ENCODE results near the gene CXCR2. TPM values are rescaled to one million over a fixed set of nuclear protein-coding genes. Genes with fewer than 3 reads are reported as not detected.
A peak's percentile ranks its signal among the peaks of the same experiment; 100 is the strongest.

Gene CXCR2
- total RNA-seq: 10 to 100 TPM in 2 of 6 donors, 1 to 10 TPM in 3, under 1 TPM in 1; 0.79 to 25.8 (median 7.2) TPM

GRCh38 chr2:218125626-218126080 is at the start of gene CXCR2:
TSS of gene CXCR2 (plus strand) at chr2:218126028. CDS start at chr2:218134802, 8,774 bp downstream.
- TF ChIP-seq POLR2AphosphoS5 (IDR thresholded peaks at IDR 0.05) (no peak), POLR2A (IDR thresholded peaks at IDR 0.05) (no peak), EP300 (IDR thresholded peaks at IDR 0.05) (no peak), CTCF (IDR thresholded peaks at IDR 0.05) (no peak)
- H3K9me3 ChIP-seq: peaks cover 0 to 12% (median 6%) of the 10 kb centered on the region in 4 donors
- peak; percentile 74 to 77 for ATAC-seq (ENCODE audit: low FRiP score in 2 of 2)
- peak within 1 kb of the TSS; percentile 48 to 83 (median 64) for H3K27ac ChIP-seq
- H3K36me3 ChIP-seq: no peaks in the 10 kb centered on the region
- no peaks in the 10 kb centered on the region for H3K27me3 ChIP-seq
- H3K4me3 ChIP-seq: peak within 1 kb of the TSS in 3 of 4 donors; percentile 4 to 23 (median 5)
- peak in 1 of 2 donors; percentile 77 for DNase-seq
- peaks cover 0 to 14% (median 4%) of the 10 kb centered on the region in 4 donors for H3K4me1 ChIP-seq
- 47 to 49% methylated on average over 8 of the region's 8 CpGs for WGBS, 2 donors

- no peak for TF ChIP-seq POLR2AphosphoS5 (IDR thresholded peaks at IDR 0.05)
- TF ChIP-seq CTCF (IDR thresholded peaks at IDR 0.05): no peak
- no peak for TF ChIP-seq EP300 (IDR thresholded peaks at IDR 0.05)
- no peak for TF ChIP-seq POLR2A (IDR thresholded peaks at IDR 0.05)
- no peaks in the 10 kb centered on the region for H3K9me3 ChIP-seq
- no peaks in the 10 kb centered on the region for H3K4me1 ChIP-seq
- H3K27ac ChIP-seq: no peak overlapping the region
- 80 to 82% methylated on average over 6 to 9 of the region's 9 CpGs for WGBS, 2 donors
- no peak for DNase-seq
- no peaks in the 10 kb centered on the region for H3K27me3 ChIP-seq
- no peak overlapping the region for H3K4me3 ChIP-seq
- no peak for ATAC-seq (ENCODE audit: low FRiP score in 2 of 2)
- no peaks in the 10 kb centered on the region for H3K36me3 ChIP-seq
Observed at GRCh38 chr2:218077464-218078216, 48.2 kb upstream of the CXCR2 start.

GRCh38 chr2:218079943-218080913 is 45.6 kb upstream of the CXCR2 start:
- ATAC-seq (ENCODE audit: low FRiP score in 2 of 2): no peak
- Histone ChIP-seq H3K4me3 (no peak overlapping the region), H3K27me3 (no peaks in the 10 kb centered on the region), H3K36me3 (no peaks in the 10 kb centered on the region), H3K4me1 (no peaks in the 10 kb centered on the region), H3K27ac (no peak overlapping the region), H3K9me3 (no peaks in the 10 kb centered on the region)
- whole genome bisulfite sequencing, 2 donors: 59 to 68% methylated on average over 13 to 14 of the region's 15 CpGs
- DNase-seq: peak in 1 of 2 donors; percentile 24
- TF ChIP-seq CTCF (IDR thresholded peaks at IDR 0.05): no peak
- TF ChIP-seq POLR2AphosphoS5 (IDR thresholded peaks at IDR 0.05): no peak
- TF ChIP-seq EP300 (IDR thresholded peaks at IDR 0.05): no peak
- TF ChIP-seq POLR2A (IDR thresholded peaks at IDR 0.05): no peak

- ATAC-seq (ENCODE audit: low FRiP score in 2 of 2): peak in 1 of 2 donors; percentile 34
- 69 to 89% methylated on average over 2 of the region's 2 CpGs for WGBS, 2 donors
Observed at GRCh38 chr2:218081063-218081462, 44.8 kb upstream of the CXCR2 start.

More at GRCh38 chr2:218081063-218081462, 44.8 kb upstream of the CXCR2 start:
- no peak for TF ChIP-seq EP300 (IDR thresholded peaks at IDR 0.05)
- TF ChIP-seq CTCF (IDR thresholded peaks at IDR 0.05): no peak
- TF ChIP-seq POLR2AphosphoS5 (IDR thresholded peaks at IDR 0.05): no peak
- TF ChIP-seq POLR2A (IDR thresholded peaks at IDR 0.05): no peak
- Histone ChIP-seq H3K36me3 (no peaks in the 10 kb centered on the region), H3K4me3 (no peak overlapping the region), H3K27me3 (no peaks in the 10 kb centered on the region), H3K9me3 (peaks cover 0 to under 1% (median 0%) of the 10 kb centered on the region in 4 donors), H3K27ac (no peak overlapping the region), H3K4me1 (no peaks in the 10 kb centered on the region)
- no peak for DNase-seq
